ENCODE measurements around the gene NDRG4. TPM values are rescaled to one million over a fixed set of nuclear protein-coding genes. Genes with fewer than 3 reads are reported as not detected.

Gene NDRG4
- total and polyA plus RNA-seq, 8 donors = 1.9 to 48.7 (median 12.0) TPM

DNA sequence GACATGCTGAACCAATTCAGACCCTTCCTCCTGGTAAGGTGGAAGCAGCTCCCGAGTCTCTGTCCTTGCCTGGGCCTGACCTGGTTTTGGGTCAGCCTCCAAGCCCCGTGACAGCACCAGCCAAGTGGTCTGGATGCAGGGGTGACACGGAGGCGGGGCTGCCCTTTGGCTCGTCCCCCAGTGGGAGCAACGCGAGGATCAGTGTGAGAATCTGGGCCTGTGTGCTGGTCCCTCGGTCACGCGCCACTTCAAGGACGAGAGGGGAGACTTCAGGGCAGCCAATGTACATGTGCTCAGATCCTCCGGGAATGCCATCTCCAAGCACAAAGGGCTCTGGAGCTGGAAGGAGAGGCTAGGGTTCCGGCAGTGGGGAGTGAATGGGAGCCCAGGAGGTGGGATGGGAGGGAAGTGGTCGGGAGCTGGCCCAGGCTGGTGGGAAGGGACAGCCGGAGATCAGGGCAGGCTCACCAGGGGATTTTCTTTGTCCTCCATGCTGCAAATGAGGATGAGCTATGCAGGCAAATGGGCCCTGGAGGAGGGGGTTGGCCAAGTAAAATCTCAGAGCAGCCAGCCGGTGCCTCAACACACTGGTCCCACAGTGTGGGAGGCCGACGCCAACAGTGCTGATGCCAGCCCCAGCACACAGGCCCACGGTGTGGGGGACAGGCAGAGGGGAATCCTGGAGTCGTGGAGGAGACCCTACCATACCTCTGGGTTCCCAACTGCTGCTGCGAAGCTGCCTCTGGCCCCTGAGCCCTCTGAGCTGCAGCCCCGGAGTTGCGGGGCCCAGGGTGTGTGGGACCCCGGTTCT is 4.2 kb upstream of the NDRG4 start:
- Histone ChIP-seq H3K9me3 (no peaks in the 10 kb centered on the region), H3K36me3 (no peaks in the 10 kb centered on the region), H3K4me1 (peaks cover 8 to 19% (median 12%) of the 10 kb centered on the region in 4 donors), H3K27me3 (peaks cover 0 to 38% (median 11%) of the 10 kb centered on the region in 3 donors), H3K4me3 (no peak overlapping the region), H3K27ac (peak overlapping the region in 4 of 5 donors; percentile 38 to 64 (median 54))
- TF ChIP-seq EP300 (IDR thresholded peaks at IDR 0.05) (no peak), POLR2A (IDR thresholded peaks at IDR 0.05) (no peak), POLR2AphosphoS5 (IDR thresholded peaks at IDR 0.05) (no peak)
- TF ChIP-seq, protein P1, sequence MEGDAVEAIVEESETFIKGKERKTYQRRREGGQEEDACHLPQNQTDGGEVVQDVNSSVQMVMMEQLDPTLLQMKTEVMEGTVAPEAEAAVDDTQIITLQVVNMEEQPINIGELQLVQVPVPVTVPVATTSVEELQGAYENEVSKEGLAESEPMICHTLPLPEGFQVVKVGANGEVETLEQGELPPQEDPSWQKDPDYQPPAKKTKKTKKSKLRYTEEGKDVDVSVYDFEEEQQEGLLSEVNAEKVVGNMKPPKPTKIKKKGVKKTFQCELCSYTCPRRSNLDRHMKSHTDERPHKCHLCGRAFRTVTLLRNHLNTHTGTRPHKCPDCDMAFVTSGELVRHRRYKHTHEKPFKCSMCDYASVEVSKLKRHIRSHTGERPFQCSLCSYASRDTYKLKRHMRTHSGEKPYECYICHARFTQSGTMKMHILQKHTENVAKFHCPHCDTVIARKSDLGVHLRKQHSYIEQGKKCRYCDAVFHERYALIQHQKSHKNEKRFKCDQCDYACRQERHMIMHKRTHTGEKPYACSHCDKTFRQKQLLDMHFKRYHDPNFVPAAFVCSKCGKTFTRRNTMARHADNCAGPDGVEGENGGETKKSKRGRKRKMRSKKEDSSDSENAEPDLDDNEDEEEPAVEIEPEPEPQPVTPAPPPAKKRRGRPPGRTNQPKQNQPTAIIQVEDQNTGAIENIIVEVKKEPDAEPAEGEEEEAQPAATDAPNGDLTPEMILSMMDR (IDR thresholded peaks at IDR 0.05) = no peak
- WGBS, 5 donors = 57 to 72% (median 64%) methylated on average over 18 to 24 of the region's 24 CpGs
- intact Hi-C loops (cut with DNase I; ENCODE audit: low total_unique reads) = no loop called here
- DNase-seq = peak in 1 of 2 donors; percentile 53

DNA sequence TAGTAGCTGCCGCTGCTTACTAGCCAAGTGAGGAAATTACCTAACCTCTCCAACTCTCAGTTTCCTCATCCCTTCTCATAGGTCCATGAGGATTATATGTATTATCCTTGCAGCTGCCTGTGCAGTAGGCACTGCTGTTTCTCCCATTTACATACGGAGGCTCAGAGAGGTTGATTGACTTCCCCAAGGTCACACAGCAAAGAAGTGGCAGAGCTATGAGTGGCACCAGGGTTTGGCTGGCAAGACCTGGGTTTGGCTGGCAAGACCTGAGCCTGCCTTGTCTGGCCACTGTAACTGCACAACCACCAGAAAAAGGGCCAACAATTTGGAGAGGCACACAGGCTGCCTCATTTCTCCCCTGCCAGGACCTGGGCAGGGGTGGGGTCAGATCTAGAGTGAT is 2.5 kb upstream of the NDRG4 start:
- H3K27ac ChIP-seq = no peak overlapping the region
- no peaks in the 10 kb centered on the region for H3K36me3 ChIP-seq
- no peak overlapping the region for H3K4me3 ChIP-seq
- WGBS, 5 donors = 78 to 86% (median 79%) methylated on average over 2 of the region's 2 CpGs
- intact Hi-C loops (cut with DNase I; ENCODE audit: low total_unique reads) = no loop called here
- H3K27me3 ChIP-seq = peaks cover 0 to 56% (median 28%) of the 10 kb centered on the region in 3 donors
- H3K4me1 ChIP-seq = peaks cover 19 to 29% (median 24%) of the 10 kb centered on the region in 4 donors
- no peaks in the 10 kb centered on the region for H3K9me3 ChIP-seq
- no peak for TF ChIP-seq POLR2A (IDR thresholded peaks at IDR 0.05)
- TF ChIP-seq POLR2AphosphoS5 (IDR thresholded peaks at IDR 0.05) = no peak
- TF ChIP-seq, protein P1 (IDR thresholded peaks at IDR 0.05) = no peak
- no peak for TF ChIP-seq EP300 (IDR thresholded peaks at IDR 0.05)
- no peak for DNase-seq

DNA sequence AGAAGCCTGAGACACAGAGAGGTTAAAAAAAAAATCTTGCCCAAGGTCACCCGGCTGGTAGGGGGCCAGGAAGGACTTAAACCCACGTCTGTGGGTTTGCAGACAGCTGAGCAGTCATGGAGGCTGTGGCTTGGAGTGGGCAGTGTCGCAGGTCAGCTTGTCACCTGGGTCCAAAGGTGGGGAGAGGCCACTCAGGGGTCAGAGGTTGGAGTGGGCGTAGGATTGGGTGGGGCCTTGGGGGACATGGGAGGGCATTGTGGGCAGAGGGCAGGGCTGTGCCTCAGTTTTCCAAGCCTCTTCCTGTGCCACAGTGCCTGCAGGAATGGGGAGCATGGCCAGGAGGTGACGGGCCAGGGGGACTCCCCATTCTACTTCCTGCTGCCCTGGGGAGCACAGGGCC is 2.0 kb upstream of the NDRG4 start:
- Histone ChIP-seq H3K27me3 (peaks cover 0 to 60% (median 30%) of the 10 kb centered on the region in 3 donors), H3K9me3 (no peaks in the 10 kb centered on the region), H3K4me1 (peaks cover 19 to 29% (median 24%) of the 10 kb centered on the region in 4 donors), H3K36me3 (no peaks in the 10 kb centered on the region), H3K27ac (no peak overlapping the region), H3K4me3 (no peak overlapping the region)
- 37 to 55% (median 43%) methylated on average over 5 of the region's 5 CpGs for WGBS, 5 donors
- no peak for DNase-seq
- intact Hi-C loops (cut with DNase I; ENCODE audit: low total_unique reads) = no loop called here
- TF ChIP-seq POLR2AphosphoS5 (IDR thresholded peaks at IDR 0.05) = no peak
- TF ChIP-seq POLR2A (IDR thresholded peaks at IDR 0.05) = no peak
- TF ChIP-seq, protein P1 (IDR thresholded peaks at IDR 0.05) = no peak
- TF ChIP-seq EP300 (IDR thresholded peaks at IDR 0.05) = no peak

DNA sequence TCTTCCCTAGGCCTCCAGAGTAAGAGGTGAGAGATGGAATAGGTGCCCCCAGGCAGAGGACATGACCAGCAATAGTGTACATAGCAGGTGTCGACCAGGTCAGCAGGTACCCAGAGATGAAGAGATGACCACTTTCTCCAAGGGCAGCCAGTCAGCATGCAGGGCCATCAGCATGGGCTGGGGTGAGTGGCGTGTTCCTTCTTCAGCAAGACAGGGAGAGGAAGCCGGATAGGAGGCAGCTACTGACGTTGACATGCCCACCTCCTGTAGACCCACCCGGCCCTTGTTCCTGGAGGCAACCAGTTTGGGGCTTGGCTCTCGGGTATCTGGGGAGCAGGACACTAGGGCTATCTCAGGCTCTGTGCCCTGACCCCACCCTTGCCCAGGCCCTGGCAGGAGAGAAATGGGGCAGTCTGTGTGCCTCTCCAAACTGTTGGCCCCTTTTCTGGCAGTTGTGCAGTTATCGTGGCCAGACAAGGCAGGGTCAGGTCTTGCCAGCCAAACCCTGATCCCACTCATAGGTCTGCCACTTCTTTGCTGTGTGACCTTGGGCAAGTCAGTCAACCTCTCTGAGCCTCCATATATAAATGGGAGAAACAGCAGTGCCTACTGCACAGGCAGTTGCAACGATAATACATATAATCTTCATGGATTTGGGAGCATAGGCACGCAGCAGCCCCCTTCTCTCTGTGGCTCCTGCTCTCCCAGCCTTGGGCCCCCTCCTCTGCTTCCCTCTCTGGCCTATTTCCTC is 1.4 kb upstream of the NDRG4 start:
- H3K9me3 ChIP-seq = no peaks in the 10 kb centered on the region
- TF ChIP-seq EP300 (IDR thresholded peaks at IDR 0.05) (no peak), POLR2AphosphoS5 (IDR thresholded peaks at IDR 0.05) (no peak), POLR2A (IDR thresholded peaks at IDR 0.05) (no peak)
- TF ChIP-seq, protein P1 (IDR thresholded peaks at IDR 0.05) = no peak
- peaks cover 0 to 64% (median 30%) of the 10 kb centered on the region in 3 donors for H3K27me3 ChIP-seq
- peaks cover 19 to 29% (median 24%) of the 10 kb centered on the region in 4 donors for H3K4me1 ChIP-seq
- intact Hi-C loops (cut with DNase I; ENCODE audit: low total_unique reads) = no loop called here
- no peak for DNase-seq
- no peaks in the 10 kb centered on the region for H3K36me3 ChIP-seq
- no peak overlapping the region for H3K4me3 ChIP-seq
- 61 to 81% (median 72%) methylated on average over 7 to 9 of the region's 9 CpGs for WGBS, 5 donors
- H3K27ac ChIP-seq = no peak overlapping the region

Data from stomach (tissue), 9 donors.